ENCODE results near the gene ARHGAP15.

DNA sequence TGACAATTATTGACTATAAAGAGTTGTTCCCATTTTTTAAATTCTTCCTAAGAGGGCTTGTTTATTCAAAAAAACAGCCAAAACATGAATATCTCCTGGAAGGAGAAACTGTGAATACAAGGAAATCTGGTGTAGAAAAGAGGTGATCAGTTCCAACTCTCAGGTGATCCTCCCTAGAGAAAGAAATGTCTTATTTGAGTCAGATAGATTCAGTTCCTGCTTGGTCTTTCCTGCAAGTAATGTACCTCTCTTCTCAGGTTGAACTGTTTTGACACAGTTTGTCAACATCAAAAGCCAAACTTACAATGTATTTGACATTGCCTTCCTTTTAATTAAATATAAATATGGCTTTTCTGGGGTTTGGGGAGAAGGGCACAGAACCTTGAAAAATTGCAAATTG is 567.4 kb downstream of the ARHGAP15 start:
- TF ChIP-seq, protein P1, sequence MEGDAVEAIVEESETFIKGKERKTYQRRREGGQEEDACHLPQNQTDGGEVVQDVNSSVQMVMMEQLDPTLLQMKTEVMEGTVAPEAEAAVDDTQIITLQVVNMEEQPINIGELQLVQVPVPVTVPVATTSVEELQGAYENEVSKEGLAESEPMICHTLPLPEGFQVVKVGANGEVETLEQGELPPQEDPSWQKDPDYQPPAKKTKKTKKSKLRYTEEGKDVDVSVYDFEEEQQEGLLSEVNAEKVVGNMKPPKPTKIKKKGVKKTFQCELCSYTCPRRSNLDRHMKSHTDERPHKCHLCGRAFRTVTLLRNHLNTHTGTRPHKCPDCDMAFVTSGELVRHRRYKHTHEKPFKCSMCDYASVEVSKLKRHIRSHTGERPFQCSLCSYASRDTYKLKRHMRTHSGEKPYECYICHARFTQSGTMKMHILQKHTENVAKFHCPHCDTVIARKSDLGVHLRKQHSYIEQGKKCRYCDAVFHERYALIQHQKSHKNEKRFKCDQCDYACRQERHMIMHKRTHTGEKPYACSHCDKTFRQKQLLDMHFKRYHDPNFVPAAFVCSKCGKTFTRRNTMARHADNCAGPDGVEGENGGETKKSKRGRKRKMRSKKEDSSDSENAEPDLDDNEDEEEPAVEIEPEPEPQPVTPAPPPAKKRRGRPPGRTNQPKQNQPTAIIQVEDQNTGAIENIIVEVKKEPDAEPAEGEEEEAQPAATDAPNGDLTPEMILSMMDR (IDR thresholded peaks at IDR 0.05; ENCODE audit: low read length): no peak
- no peak for TF ChIP-seq EZH2 (IDR thresholded peaks at IDR 0.05; ENCODE audit: borderline replicate concordance, low read length)
